Fibroblast of villous mesenchyme (primary cell): ENCODE data around the gene TNC. TPM values are rescaled to one million over a fixed set of nuclear protein-coding genes. Genes with fewer than 3 reads are reported as not detected.

Experiments used
- DNase-seq: peaks from one replicate; pipeline ENCODE4 v3.0.0-alpha.2; 2010; ENCODE audit warnings: low read depth
- H3K4me3 ChIP-seq: 2 replicates; pipeline ENCODE4 v1.5.1; 2011; ENCODE audit warnings: low read depth, mild to moderate bottlenecking, low read length
- total RNA-seq: library from RNA; depleted of rRNA; stranded (reverse); fragments of >200 nt; gene quantifications from 2 replicates; pipeline ENCODE4 v1.2.3, GENCODE V29; 2012
- TF ChIP-seq, protein P1 (sequence below): IDR thresholded peaks from 2 replicates; pipeline ENCODE4 v1.5.1; 2012; ENCODE audit warnings: low read depth, mild to moderate bottlenecking, low read length; ENCODE audit not compliant: insufficient read depth

TNC gene
- total RNA-seq, 1 donor, result 371 TPM

DNA sequence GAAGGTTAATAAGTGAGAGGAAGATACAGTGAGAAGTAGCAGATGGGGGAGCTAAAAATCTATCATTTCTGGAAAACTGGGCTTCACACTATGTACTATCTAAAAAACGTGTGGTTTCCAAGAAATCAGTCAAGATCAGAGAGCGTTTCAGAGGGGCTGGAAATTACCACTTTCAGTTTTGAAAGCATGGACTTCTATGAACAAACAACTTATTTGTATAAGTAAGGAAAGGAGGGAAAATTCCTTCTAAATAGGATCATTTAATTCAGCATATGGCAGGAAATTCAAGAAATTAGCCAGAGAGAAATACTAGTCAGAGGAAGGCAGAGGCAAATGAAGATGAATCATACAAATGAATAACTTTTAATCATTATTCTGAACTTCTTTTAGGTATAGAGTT lies 11.3 kb downstream of the TNC start:
- TF ChIP-seq, protein P1, sequence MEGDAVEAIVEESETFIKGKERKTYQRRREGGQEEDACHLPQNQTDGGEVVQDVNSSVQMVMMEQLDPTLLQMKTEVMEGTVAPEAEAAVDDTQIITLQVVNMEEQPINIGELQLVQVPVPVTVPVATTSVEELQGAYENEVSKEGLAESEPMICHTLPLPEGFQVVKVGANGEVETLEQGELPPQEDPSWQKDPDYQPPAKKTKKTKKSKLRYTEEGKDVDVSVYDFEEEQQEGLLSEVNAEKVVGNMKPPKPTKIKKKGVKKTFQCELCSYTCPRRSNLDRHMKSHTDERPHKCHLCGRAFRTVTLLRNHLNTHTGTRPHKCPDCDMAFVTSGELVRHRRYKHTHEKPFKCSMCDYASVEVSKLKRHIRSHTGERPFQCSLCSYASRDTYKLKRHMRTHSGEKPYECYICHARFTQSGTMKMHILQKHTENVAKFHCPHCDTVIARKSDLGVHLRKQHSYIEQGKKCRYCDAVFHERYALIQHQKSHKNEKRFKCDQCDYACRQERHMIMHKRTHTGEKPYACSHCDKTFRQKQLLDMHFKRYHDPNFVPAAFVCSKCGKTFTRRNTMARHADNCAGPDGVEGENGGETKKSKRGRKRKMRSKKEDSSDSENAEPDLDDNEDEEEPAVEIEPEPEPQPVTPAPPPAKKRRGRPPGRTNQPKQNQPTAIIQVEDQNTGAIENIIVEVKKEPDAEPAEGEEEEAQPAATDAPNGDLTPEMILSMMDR, result no peak
- H3K4me3 ChIP-seq, result no peak overlapping the region
- no peak for DNase-seq

DNA sequence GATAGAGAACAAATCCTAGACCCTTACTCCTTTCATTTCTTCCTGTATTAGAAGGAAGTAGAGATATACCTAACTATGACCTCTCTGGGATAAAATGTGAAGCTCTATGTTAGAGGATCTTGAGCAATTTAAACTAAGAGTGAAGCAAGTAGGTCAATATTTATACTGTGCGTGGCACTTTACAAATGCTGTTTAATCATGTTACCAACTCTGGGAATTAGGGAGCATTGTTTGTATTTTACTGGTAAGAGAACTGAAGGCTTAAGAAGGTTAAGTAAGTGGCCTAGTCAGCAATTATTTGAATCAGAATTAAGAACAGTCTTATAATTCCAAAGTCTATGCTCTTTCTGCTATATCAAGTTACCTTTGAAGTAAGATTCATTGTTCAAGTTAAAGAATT lies 12.0 kb downstream of the TNC start:
- TF ChIP-seq, protein P1, result no peak
- no peak overlapping the region for H3K4me3 ChIP-seq
- DNase-seq, result no peak

DNA sequence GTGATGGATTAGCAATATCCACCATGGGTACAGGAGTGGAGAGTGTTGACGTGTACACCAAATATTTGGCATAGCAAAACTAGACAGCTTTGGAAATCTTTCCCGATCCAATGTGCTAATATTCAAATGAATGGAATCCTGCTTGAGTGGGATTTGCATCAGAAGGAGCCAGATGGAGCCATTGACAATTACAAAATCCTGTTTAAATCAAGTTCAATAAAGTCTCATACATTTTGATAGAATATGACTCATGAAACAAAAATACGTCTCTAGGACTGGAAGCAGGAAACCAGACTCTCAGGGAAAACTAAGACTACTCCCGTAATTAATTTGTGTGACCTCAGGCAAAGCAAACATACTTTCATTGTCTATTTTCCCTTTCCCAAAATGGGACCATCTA lies 13.0 kb downstream of the TNC start:
- no peak for DNase-seq
- TF ChIP-seq, protein P1, result no peak
- H3K4me3 ChIP-seq, result no peak overlapping the region

DNA sequence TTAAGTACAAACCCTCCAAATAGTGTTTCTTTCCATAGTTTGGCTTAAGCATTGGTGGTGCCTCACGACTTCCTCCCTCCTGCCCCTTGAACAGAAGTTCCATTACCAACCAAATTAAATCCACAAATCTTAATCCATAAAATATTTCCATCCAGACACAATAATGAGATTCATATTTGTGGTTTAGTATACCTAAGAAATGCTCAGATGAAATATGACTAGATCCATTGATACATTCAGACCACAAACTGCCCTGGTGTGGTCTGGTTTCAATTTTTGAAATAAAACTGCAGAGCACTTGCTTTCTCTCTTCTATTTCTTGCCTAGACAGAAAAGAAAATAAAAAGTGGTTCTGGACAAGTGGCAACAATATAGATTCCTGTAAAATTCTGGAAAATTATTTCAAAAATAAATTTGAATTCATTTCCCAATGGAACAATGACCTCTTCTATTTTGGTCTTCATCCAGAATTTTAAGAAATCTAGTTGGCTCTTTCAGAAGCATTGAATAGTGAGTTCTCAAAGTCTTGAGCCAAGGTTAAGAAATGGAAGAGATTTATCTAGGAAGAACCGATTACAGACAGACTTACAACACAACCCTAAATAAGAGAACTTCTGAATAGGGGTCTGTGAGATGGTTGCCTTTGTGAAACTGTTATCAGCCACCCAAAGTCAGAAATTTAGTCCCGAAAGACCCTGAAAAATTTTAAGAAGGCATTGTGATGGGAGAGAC lies 14.0 kb downstream of the TNC start:
- DNase-seq, result no peak
- no peak overlapping the region for H3K4me3 ChIP-seq
- TF ChIP-seq, protein P1, result no peak

DNA sequence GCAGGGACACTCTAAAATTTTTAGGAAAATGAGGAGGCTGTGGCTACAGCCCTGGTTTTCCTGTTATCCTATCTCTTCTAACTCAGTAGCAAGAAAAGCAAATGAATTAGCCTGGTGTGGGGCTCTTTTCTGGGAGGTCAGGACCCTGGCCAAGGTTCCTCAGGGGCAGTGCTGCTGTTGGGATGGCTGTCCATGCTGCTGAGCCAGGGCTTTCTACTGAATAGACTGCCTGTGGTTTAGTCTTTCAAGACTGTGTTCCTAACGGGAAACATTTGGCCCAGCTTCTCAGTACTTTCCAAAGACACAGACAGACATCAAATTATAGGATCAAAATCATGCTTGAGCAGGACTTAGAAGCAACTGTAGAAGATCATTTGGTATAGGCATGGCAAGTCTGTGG lies 18.1 kb downstream of the TNC start:
- no peak overlapping the region for H3K4me3 ChIP-seq
- no peak for DNase-seq
- TF ChIP-seq, protein P1, result no peak

DNA sequence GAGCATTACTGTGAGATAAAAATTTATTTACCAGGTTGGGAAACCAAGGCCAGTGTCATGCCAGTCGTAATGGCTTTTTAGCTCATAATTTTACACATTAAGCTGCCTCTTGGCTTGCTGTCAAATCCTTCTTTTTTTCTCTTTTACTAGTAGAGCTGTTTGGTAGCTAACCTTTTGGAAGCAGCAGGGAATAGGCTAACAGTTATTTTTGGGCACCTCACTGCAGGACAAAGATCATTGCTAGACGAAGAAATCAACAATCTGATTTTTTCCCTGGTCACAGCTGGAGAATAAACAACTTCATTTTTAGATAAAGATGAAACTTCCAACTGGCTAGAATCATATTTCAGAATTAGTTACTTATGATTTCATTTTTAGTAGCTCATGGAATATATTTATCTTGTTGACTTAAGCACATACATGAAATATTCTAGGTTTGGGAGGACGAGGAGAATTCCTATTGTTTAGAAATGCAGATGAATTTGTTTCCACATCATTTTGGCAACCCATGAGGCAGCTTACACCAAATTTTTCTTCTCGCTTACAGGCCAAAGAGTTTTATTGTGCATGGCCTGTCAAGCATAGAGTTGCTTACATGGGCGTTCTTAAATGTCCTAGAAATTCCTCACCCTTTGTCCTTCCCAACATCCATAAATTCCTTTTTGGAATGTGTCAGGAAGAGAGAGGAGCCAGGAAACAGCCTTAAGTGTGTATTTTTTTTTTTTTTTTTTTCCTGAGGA lies 19.6 kb downstream of the TNC start:
- H3K4me3 ChIP-seq, result no peak overlapping the region
- no peak for DNase-seq
- TF ChIP-seq, protein P1, result no peak
